Breast epithelium (tissue), 4 donors: ENCODE results near the gene ARFIP1. TPM values are rescaled to one million over a fixed set of nuclear protein-coding genes. Genes with fewer than 3 reads are reported as not detected.
A peak's percentile ranks its signal among the peaks of the same experiment; 100 is the strongest.
"Not testable (repeated sequence)": the region's sequence is repeated elsewhere in the genome, so short reads cannot be mapped to it uniquely, and the experiment has no call there.

Experiments
- DNase-seq, 2 donors: peaks; one replicate each; pipeline ENCODE4 v3.0.0-alpha.2; 2019; ENCODE audit warnings: low spot score in 2 of 2
- H3K27ac ChIP-seq, 2 donors: fragments of 200-600 bp; sonication (generic) in 1 of 2; one replicate each; pipeline ENCODE4 v1.5.1; 2016 to 2019; ENCODE audit warnings: mild to moderate bottlenecking in 1 of 2
- H3K27me3 ChIP-seq, 2 donors: fragments of 200-600 bp; sonication (generic) in 1 of 2; one replicate each; pipeline versions ENCODE4 v1.5.1 to v1.6.0; 2017 to 2019; ENCODE audit warnings: control low read depth in 1 of 2, mild to moderate bottlenecking in 1 of 2
- H3K36me3 ChIP-seq: fragments of 200-600 bp; one replicate; pipeline ENCODE4 v1.5.1; 2019
- H3K4me1 ChIP-seq, 2 donors: fragments of 200-600 bp; sonication (generic); one replicate each; pipeline ENCODE4 v1.5.1; 2016 to 2019; ENCODE audit warnings: control low read depth in 1 of 2
- H3K4me3 ChIP-seq, 3 donors: fragments of 200-600 bp; sonication (generic); 1 replicate in 2 of 3; 2 replicates in 1 of 3; pipeline ENCODE4 v1.5.1; 2016 to 2019; ENCODE audit warnings: mild to moderate bottlenecking in 3 of 3, moderate library complexity in 2 of 3
- H3K9me3 ChIP-seq, 2 donors: fragments of 200-600 bp; sonication (generic) in 1 of 2; one replicate each; pipeline ENCODE4 v1.5.1; 2016 to 2019; ENCODE audit warnings: control low read depth in 1 of 2
- CTCF ChIP-seq, 3 donors: fragments of 450-650 bp; IDR thresholded peaks; one replicate each; pipeline ENCODE4 v1.5.1; 2016 to 2017; ENCODE audit warnings: antibody characterized with exemption in 3 of 3, mild to moderate bottlenecking in 3 of 3, moderate library complexity in 3 of 3
- POLR2A ChIP-seq: fragments of 450-650 bp; IDR thresholded peaks from one replicate; pipeline ENCODE4 v1.6.1; 2016; ENCODE audit warnings: antibody characterized with exemption, mild to moderate bottlenecking, moderate library complexity
- POLR2AphosphoS5 ChIP-seq, 3 donors: sonication (generic); formaldehyde crosslinking; IDR thresholded peaks; one replicate each; pipeline ENCODE4 v1.6.1; 2017; ENCODE audit warnings: antibody characterized with exemption in 3 of 3
- intact Hi-C: fragments of 100-400 bp; cut with DNase I; formaldehyde crosslinking; loops from one replicate; pipeline ENCODE4 v1.15.1; 2023; ENCODE audit warnings: low total_unique reads
- total RNA-seq, 3 donors: library from RNA; depleted of rRNA; stranded (reverse); fragments of >200 nt; gene quantifications; one replicate each; pipeline ENCODE4 v1.1.0, GENCODE V29; 2016

The ARFIP1 gene
- total RNA-seq, 3 donors from 2014 or later = 25.3 to 54.9 (median 39.0) TPM

- no peak overlapping the region for H3K4me3 ChIP-seq
Observed at GRCh38 chr4:152851226-152851625, 71.5 kb downstream of the ARFIP1 start.

DNA sequence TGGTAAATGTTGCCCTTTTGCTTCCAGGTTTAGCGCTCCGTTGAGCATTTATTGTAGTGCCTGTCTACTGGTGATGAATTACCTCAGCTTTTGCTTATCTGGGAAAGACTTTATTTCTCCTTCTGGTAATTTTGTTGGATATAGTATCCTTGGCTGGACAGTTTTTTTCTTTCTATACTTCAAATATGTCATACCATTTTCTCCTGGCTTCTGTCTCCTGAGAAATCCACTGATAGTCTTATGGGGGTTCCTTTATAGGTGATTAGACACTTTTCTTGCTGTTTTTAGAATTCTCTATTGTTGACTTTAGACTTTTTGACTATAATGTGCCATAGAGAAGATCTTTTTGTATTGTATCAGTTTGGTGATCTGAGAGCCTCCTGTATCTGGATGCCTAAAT, 73.5 kb downstream of the ARFIP1 start:
- no peaks in the 10 kb centered on the region for H3K27me3 ChIP-seq
- H3K9me3 ChIP-seq = peaks cover 5 to 17% of the 10 kb centered on the region in 2 donors
- intact Hi-C loops = loop anchor here (10.0 kb wide), 1 partner anchor 232 kb away; no protein-coding TSS in a partner anchor
- H3K4me3 ChIP-seq = no peak overlapping the region
- no peaks in the 10 kb centered on the region for H3K4me1 ChIP-seq
- no peaks in the 10 kb centered on the region for H3K36me3 ChIP-seq
- TF ChIP-seq CTCF (IDR thresholded peaks at IDR 0.05) (no peak), POLR2A (no peak), POLR2AphosphoS5 (IDR thresholded peaks at IDR 0.05) (no peak)
- no peak overlapping the region for H3K27ac ChIP-seq
- DNase-seq = no peak

More at GRCh38 chr4:152851226-152851625, 71.5 kb downstream of the ARFIP1 start:
- no peak for DNase-seq
- no peaks in the 10 kb centered on the region for H3K36me3 ChIP-seq
- peak overlapping the region in 1 of 2 donors; percentile 64 for H3K27ac ChIP-seq
- H3K9me3 ChIP-seq = peaks cover 5 to 17% of the 10 kb centered on the region in 2 donors
- H3K27me3 ChIP-seq = no peaks in the 10 kb centered on the region
- H3K4me1 ChIP-seq = no peaks in the 10 kb centered on the region
- intact Hi-C loops = loop anchor here (10.0 kb wide), 1 partner anchor 234 kb away; no protein-coding TSS in a partner anchor
- no peak for TF ChIP-seq POLR2A
- no peak for TF ChIP-seq CTCF (IDR thresholded peaks at IDR 0.05)
- no peak for TF ChIP-seq POLR2AphosphoS5 (IDR thresholded peaks at IDR 0.05)

GRCh38 chr4:152854016-152854415, 74.3 kb downstream of the ARFIP1 start:
- not testable (repeated sequence) for H3K27me3 ChIP-seq, H3K4me1 ChIP-seq, H3K4me3 ChIP-seq, H3K27ac ChIP-seq, DNase-seq, H3K36me3 ChIP-seq
- intact Hi-C loops = loop anchor here (10.0 kb wide), 1 partner anchor 231 kb away; no protein-coding TSS in a partner anchor
- peaks cover 5 to 17% of the 10 kb centered on the region in 2 donors for H3K9me3 ChIP-seq

DNA sequence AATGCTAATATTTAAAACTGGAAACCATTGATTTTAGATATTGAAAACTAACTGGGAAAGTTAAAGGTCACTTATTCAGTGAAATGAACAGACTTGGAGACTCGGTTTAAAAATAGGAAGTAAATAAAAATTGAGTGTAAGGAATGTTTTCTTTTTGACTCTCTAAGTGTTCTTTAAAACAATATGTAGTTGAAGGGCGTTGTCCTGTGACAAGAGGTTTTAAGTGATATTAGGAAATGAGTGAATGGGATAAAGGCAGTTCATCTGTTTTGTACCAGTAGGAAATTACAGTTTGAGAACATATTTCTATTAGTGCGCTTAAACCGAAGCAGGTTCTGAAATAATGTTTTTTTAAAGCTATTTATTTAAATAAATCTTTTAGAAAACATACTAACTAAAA, 77.2 kb downstream of the ARFIP1 start:
- Histone ChIP-seq H3K36me3 (no peaks in the 10 kb centered on the region), H3K27me3 (no peaks in the 10 kb centered on the region), H3K27ac (no peak overlapping the region), H3K4me3 (no peak overlapping the region), H3K9me3 (peaks cover 5 to 17% of the 10 kb centered on the region in 2 donors), H3K4me1 (no peaks in the 10 kb centered on the region)
- intact Hi-C loops = loop anchor here (10.0 kb wide), 1 partner anchor 228 kb away; no protein-coding TSS in a partner anchor
- no peak for DNase-seq
- TF ChIP-seq POLR2A = no peak
- TF ChIP-seq CTCF (IDR thresholded peaks at IDR 0.05) = no peak
- TF ChIP-seq POLR2AphosphoS5 (IDR thresholded peaks at IDR 0.05) = no peak

- intact Hi-C loops = loop anchor here (10.0 kb wide), 1 partner anchor 226 kb away; no protein-coding TSS in a partner anchor
- H3K9me3 ChIP-seq = peaks cover 1 to 5% of the 10 kb centered on the region in 2 donors
- DNase-seq = no peak
- no peak overlapping the region for H3K4me3 ChIP-seq
- H3K27me3 ChIP-seq = no peaks in the 10 kb centered on the region
- H3K27ac ChIP-seq = no peak overlapping the region
- H3K4me1 ChIP-seq = no peaks in the 10 kb centered on the region
- H3K36me3 ChIP-seq = no peaks in the 10 kb centered on the region
- no peak for TF ChIP-seq POLR2AphosphoS5 (IDR thresholded peaks at IDR 0.05)
- no peak for TF ChIP-seq CTCF (IDR thresholded peaks at IDR 0.05)
- TF ChIP-seq POLR2A = no peak
Observed at GRCh38 chr4:152858934-152859333, 79.2 kb downstream of the ARFIP1 start.
